IMR-90 (cell line): ENCODE measurements around the gene MYOF. TPM values are rescaled to one million over a fixed set of nuclear protein-coding genes. Genes with fewer than 3 reads are reported as not detected.

Source experiments
- ATAC-seq: fragments of 200-7000 bp; cut with Tn5 transposase; 2 replicates; pipeline ENCODE4 v1.9.1; 2020; ENCODE audit warnings: low read depth, mild to moderate bottlenecking, moderate library complexity
- BruUV-seq: library from RNA; stranded (reverse); fragments of 400-500 nt; replicated peaks from 2 replicates; lab custom pipeline; 2021; lab: Mats Ljungman, UMichigan
- CTCF ChIA-PET: fragments of 300-600 bp; formaldehyde crosslinking; extraction: SDS; loops from one replicate; lab custom pipeline; 2021; ENCODE audit warnings: antibody characterized with exemption; lab: Yijun Ruan, JAX
- POLR2A ChIA-PET: fragments of 300-600 bp; sonication (Branson Sonifier 250); formaldehyde crosslinking; loops from one replicate; lab custom pipeline; 2022; ENCODE audit warnings: antibody characterized with exemption; ENCODE audit not compliant: unreplicated experiment; lab: Charles Lee
- DNase-seq: peaks from one replicate; pipeline ENCODE4 v3.0.0; 2013
- H2AFZ ChIP-seq: replicated peaks from 2 replicates; pipeline ENCODE3; 2013; ENCODE audit warnings: low read length, mild to moderate bottlenecking; ENCODE audit not compliant: poor library complexity
- H2AK5ac ChIP-seq: 2 replicates; pipeline ENCODE4 v1.6.1; 2013; ENCODE audit warnings: low read depth, low read length, inconsistent platforms
- H2AK9ac ChIP-seq: replicated peaks from 2 replicates; pipeline ENCODE3; 2013; ENCODE audit warnings: mild to moderate bottlenecking, low read depth, low read length, moderate library complexity; ENCODE audit not compliant: poor library complexity
- H2BK120ac ChIP-seq: 2 replicates; pipeline ENCODE4 v1.6.1; 2013; ENCODE audit warnings: low read depth, low read length, inconsistent platforms
- H2BK15ac ChIP-seq: 3 replicates; pipeline ENCODE4 v1.6.1; 2013; ENCODE audit warnings: low read depth, low read length, inconsistent platforms
- H2BK20ac ChIP-seq: 2 replicates; pipeline ENCODE4 v1.6.1; 2013; ENCODE audit warnings: low read depth, mild to moderate bottlenecking, inconsistent platforms, low read length, moderate library complexity
- H2BK5ac ChIP-seq: 2 replicates; pipeline ENCODE4 v1.6.1; 2013; ENCODE audit warnings: mild to moderate bottlenecking, low read depth, low read length, inconsistent platforms; ENCODE audit not compliant: poor library complexity, severe bottlenecking
- H3K14ac ChIP-seq: replicated peaks from 2 replicates; pipeline ENCODE4 v1.6.1; 2013; ENCODE audit warnings: low read depth, low read length, inconsistent platforms
- H3K18ac ChIP-seq: 2 replicates; pipeline ENCODE4 v1.6.1; 2013; ENCODE audit warnings: low read depth, low read length, control low read depth
- H3K23ac ChIP-seq: 2 replicates; pipeline ENCODE4 v1.6.1; 2013; ENCODE audit warnings: low read depth, low read length, inconsistent platforms
- H3K27ac ChIP-seq: 2 replicates; pipeline ENCODE4 v1.5.1; 2013; ENCODE audit warnings: mild to moderate bottlenecking, control low read depth, low read length; ENCODE audit not compliant: insufficient read depth
- H3K27me3 ChIP-seq: 2 replicates; pipeline ENCODE4 v1.6.1; 2013; ENCODE audit warnings: low read length; ENCODE audit not compliant: control insufficient read depth, insufficient read depth
- H3K36me3 ChIP-seq: 2 replicates; pipeline ENCODE4 v1.6.1; 2013; ENCODE audit warnings: low read length, mixed read lengths; ENCODE audit not compliant: control insufficient read depth, insufficient read depth
- H3K4ac ChIP-seq: 2 replicates; pipeline ENCODE4 v1.6.1; 2013; ENCODE audit warnings: low read depth, low read length, inconsistent platforms
- H3K4me1 ChIP-seq: 2 replicates; pipeline ENCODE4 v1.6.1; 2013; ENCODE audit warnings: low read length, mixed read lengths; ENCODE audit not compliant: control insufficient read depth, insufficient read depth
- H3K4me2 ChIP-seq: 2 replicates; pipeline ENCODE4 v1.6.1; 2013; ENCODE audit warnings: low read depth, mild to moderate bottlenecking, control low read depth, low read length, moderate library complexity
- H3K4me3 ChIP-seq: 2 replicates; pipeline ENCODE4 v1.5.1; 2013; ENCODE audit warnings: low read depth, mild to moderate bottlenecking, control low read depth, low read length, moderate library complexity; ENCODE audit not compliant: insufficient read depth
- H3K56ac ChIP-seq: 2 replicates; pipeline ENCODE4 v1.6.1; 2013; ENCODE audit warnings: low read length, inconsistent platforms; ENCODE audit not compliant: insufficient read depth; ENCODE audit errors: extremely low read depth
- H3K79me1 ChIP-seq, 2 experiments: 2 replicates each; pipeline ENCODE4 v1.6.1; 2013; ENCODE audit warnings: low read length in 2 of 2, inconsistent platforms in 1 of 2, low read depth in 1 of 2
- H3K9ac ChIP-seq: 2 replicates; pipeline ENCODE4 v1.6.1; 2013; ENCODE audit warnings: low read depth, low read length, control low read depth
- H3K9me1 ChIP-seq: 2 replicates; pipeline ENCODE4 v1.6.1; 2013; ENCODE audit warnings: low read length, inconsistent platforms; ENCODE audit not compliant: insufficient read depth
- H3K9me3 ChIP-seq: 2 replicates; pipeline ENCODE4 v1.6.1; 2013; ENCODE audit warnings: low read length; ENCODE audit not compliant: control insufficient read depth, insufficient read depth
- H4K20me1 ChIP-seq: 2 replicates; pipeline ENCODE4 v1.6.1; 2013; ENCODE audit warnings: low read length, inconsistent platforms; ENCODE audit not compliant: insufficient read depth
- H4K5ac ChIP-seq: 2 replicates; pipeline ENCODE4 v1.6.1; 2013; ENCODE audit warnings: mild to moderate bottlenecking, low read depth, low read length, control low read depth
- H4K8ac ChIP-seq, 2 experiments: 2 replicates each; pipeline ENCODE4 v1.6.1; 2013; ENCODE audit warnings: low read depth in 2 of 2, low read length in 2 of 2, control low read depth in 1 of 2, inconsistent platforms in 1 of 2
- H4K91ac ChIP-seq: 2 replicates; pipeline ENCODE4 v1.6.1; 2013; ENCODE audit warnings: low read depth, low read length, inconsistent platforms; ENCODE audit not compliant: insufficient read depth
- BHLHE40 ChIP-seq: fragments of 150-350 bp; IDR thresholded peaks from 2 replicates; pipeline ENCODE4 v1.6.1; 2016; ENCODE audit warnings: mild to moderate bottlenecking, low read depth, low read length
- CEBPB ChIP-seq: IDR thresholded peaks from 2 replicates; pipeline ENCODE4 v1.6.1; 2012; ENCODE audit warnings: low read depth, low read length, improper control_type of control experiment
- CHD1 ChIP-seq: IDR thresholded peaks from 2 replicates; pipeline ENCODE4 v1.6.1; 2012; ENCODE audit warnings: low read depth, low read length, improper control_type of control experiment
- CTCF ChIP-seq: conservative IDR thresholded peaks from 2 replicates; pipeline ENCODE4 v1.5.1; 2012; ENCODE audit warnings: mild to moderate bottlenecking, low read depth, low read length, improper control_type of control experiment
- FOS ChIP-seq: fragments of 150-350 bp; IDR thresholded peaks from 2 replicates; pipeline ENCODE4 v1.6.1; 2016; ENCODE audit warnings: low read depth, low read length
- MAFK ChIP-seq: IDR thresholded peaks from 2 replicates; pipeline ENCODE4 v1.6.1; 2012; ENCODE audit warnings: low read depth, low read length, improper control_type of control experiment
- MAZ ChIP-seq: IDR thresholded peaks from 2 replicates; pipeline ENCODE4 v1.6.1; 2012; ENCODE audit warnings: low read depth, mild to moderate bottlenecking, low read length, improper control_type of control experiment, moderate library complexity, borderline replicate concordance
- MXI1 ChIP-seq: IDR thresholded peaks from 2 replicates; pipeline ENCODE4 v1.6.1; 2012; ENCODE audit warnings: low read depth, mild to moderate bottlenecking, low read length, moderate library complexity, borderline replicate concordance
- NFE2L2 ChIP-seq: fragments of 150-350 bp; IDR thresholded peaks from 2 replicates; pipeline ENCODE4 v1.6.1; 2016; ENCODE audit warnings: low read depth, mild to moderate bottlenecking, low read length
- POLR2A ChIP-seq: IDR thresholded peaks from 2 replicates; pipeline ENCODE4 v1.6.1; 2012; ENCODE audit warnings: mild to moderate bottlenecking, low read depth, low read length
- RAD21 ChIP-seq: IDR thresholded peaks from 2 replicates; pipeline ENCODE4 v1.6.1; 2012; ENCODE audit warnings: low read length, improper control_type of control experiment
- SMC3 ChIP-seq: fragments of 150-350 bp; IDR thresholded peaks from 2 replicates; pipeline ENCODE4 v1.6.1; 2016; ENCODE audit warnings: low read depth, mild to moderate bottlenecking, antibody characterized with exemption, low read length, moderate library complexity
- USF2 ChIP-seq: fragments of 150-350 bp; IDR thresholded peaks from 2 replicates; pipeline ENCODE4 v1.6.1; 2017; ENCODE audit warnings: mild to moderate bottlenecking, antibody characterized with exemption, low read length, low read depth
- WGBS, 2 experiments: methylation state at CpG; one replicate each; pipeline versions ENCODE4 v1.1.5 to v1.1.7; 2013; ENCODE audit warnings: missing lambda C conversion rate in 2 of 2; ENCODE audit not compliant: insufficient read length in 1 of 2; ENCODE audit errors: extremely low coverage in 2 of 2; 5-methylcytosine and 5-hydroxymethylcytosine counted together
- dilution Hi-C: fragments of 300-500 bp; cut with HindIII; formaldehyde crosslinking; loops from one replicate; pipeline ENCODE4 v1.14.3; 2018; ENCODE audit warnings: low sequenced_read_pairs; ENCODE audit not compliant: unreplicated experiment
- in situ Hi-C: fragments of 300-500 bp; cut with MboI; formaldehyde crosslinking; loops from 3 replicates; pipeline ENCODE4 v1.14.3; 2019; ENCODE audit warnings: low sequenced_read_pairs, inconsistent platforms, mixed read lengths
- intact Hi-C: fragments of 100-400 bp; cut with micrococcal nuclease; formaldehyde crosslinking; loops from 2 replicates; pipeline ENCODE4 v1.10.0; 2022
- polyA plus RNA-seq, 3 experiments: library from polyadenylated mRNA; depleted of rRNA; stranded (reverse); fragments of >200 nt; gene quantifications; 2 replicates each; pipeline ENCODE4 v1.2.3, GENCODE V29; 2012; ENCODE audit warnings: low replicate concordance in 1 of 3
- total RNA-seq: library from RNA; depleted of rRNA; stranded (reverse); fragments of >200 nt; gene quantifications from 2 replicates; pipeline ENCODE4 v1.2.3, GENCODE V29; 2012
- TF ChIP-seq, protein P1 (sequence below): fragments of 150-350 bp; IDR thresholded peaks from 2 replicates; pipeline ENCODE4 v1.6.1; 2016; ENCODE audit warnings: low read depth, mild to moderate bottlenecking, low read length, moderate library complexity, borderline replicate concordance

The MYOF gene
- total and polyA plus RNA-seq, 2 of the 4 experiments (the other 2 are of a cell fraction), result 221 to 281 TPM

DNA sequence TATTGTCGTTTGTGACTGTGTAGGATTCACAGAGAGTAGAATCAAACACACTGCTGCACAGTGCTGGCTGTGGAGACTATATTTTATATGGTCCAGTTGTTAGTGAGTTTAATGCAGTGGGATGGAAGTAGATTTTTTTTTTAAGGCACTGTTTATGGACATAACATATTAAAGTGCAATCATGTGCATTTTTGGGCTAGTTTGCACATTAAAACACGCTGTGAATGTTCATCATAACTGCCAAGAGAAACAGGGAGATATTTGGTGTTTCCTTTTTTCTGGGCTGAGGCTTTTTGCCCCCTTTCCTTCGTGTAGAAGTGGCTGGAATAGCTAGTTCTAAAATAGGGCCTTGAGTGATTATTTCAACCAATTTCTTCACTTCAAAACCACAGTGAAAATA is 139.2 kb downstream of the MYOF start:
- Histone ChIP-seq H3K9me1 (no peaks in the 10 kb centered on the region; the same call in 1 of the 2 replicates), H3K23ac (no peak overlapping the region), H3K4ac (no peak overlapping the region), H4K5ac (no peak overlapping the region), H4K91ac (no peak overlapping the region), H3K9ac (no peak overlapping the region), H3K4me1 (0 out of 2 replicates have a peak, but pooled peaks cover 2% of the 10 kb centered on the region), H3K56ac (no peak overlapping the region), H2BK20ac (no peak overlapping the region), H2AFZ (no peak overlapping the region), H3K9me3 (no peaks in the 10 kb centered on the region), H3K4me3 (no peak overlapping the region), H2BK5ac (no peak overlapping the region), H4K20me1 (peaks cover 3% of the 10 kb centered on the region; the same call in 1 of the 2 replicates), H3K27ac (no peak overlapping the region), H3K14ac (no peak overlapping the region), H3K18ac (no peak overlapping the region), H2AK9ac (no peak overlapping the region), H3K27me3 (no peaks in the 10 kb centered on the region), H4K8ac (no peak overlapping the region), H2BK15ac (no peak overlapping the region), H3K79me1 (peaks cover 21 to 30% of the 10 kb centered on the region in 2 experiments; a peak in 3 of 4 replicates), H2AK5ac (no peak overlapping the region), H3K4me2 (no peak overlapping the region), H3K36me3 (peaks cover 54% of the 10 kb centered on the region), H2BK120ac (no peak overlapping the region)
- CTCF ChIA-PET, result interaction anchor here (1.3 kb wide), 1 partner anchor 10 kb away, joined by 4 read pairs; no protein-coding TSS in a partner anchor
- no TSS peak for BruUV-seq
- ATAC-seq (peak; percentile 32; the same call in 1 of the 2 replicates), DNase-seq (no peak)
- POLR2A ChIA-PET, result no interaction called here
- 20% methylated on average over 1 of the region's 3 CpGs; no CpG with 5 or more reads in 1 of the 2 experiments for WGBS, 2 experiments
- dilution Hi-C loops (no loop called here), in situ Hi-C loops (no loop called here), intact Hi-C loops (no loop called here)
- TF ChIP-seq POLR2A (no peak), SMC3 (no peak), CHD1 (no peak), MXI1 (no peak), NFE2L2 (no peak), CEBPB (no peak), BHLHE40 (no peak), USF2 (no peak), MAFK (no peak), FOS (no peak), MAZ (no peak), CTCF (no peak), RAD21 (no peak)
- TF ChIP-seq, protein P1, sequence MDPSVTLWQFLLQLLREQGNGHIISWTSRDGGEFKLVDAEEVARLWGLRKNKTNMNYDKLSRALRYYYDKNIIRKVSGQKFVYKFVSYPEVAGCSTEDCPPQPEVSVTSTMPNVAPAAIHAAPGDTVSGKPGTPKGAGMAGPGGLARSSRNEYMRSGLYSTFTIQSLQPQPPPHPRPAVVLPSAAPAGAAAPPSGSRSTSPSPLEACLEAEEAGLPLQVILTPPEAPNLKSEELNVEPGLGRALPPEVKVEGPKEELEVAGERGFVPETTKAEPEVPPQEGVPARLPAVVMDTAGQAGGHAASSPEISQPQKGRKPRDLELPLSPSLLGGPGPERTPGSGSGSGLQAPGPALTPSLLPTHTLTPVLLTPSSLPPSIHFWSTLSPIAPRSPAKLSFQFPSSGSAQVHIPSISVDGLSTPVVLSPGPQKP, result no peak
